ENCODE results near the gene ZKSCAN7. TPM values are rescaled to one million over a fixed set of nuclear protein-coding genes. Genes with fewer than 3 reads are reported as not detected.

The ZKSCAN7 gene
- total and polyA plus RNA-seq, 2 of the 8 experiments (the other 6 are each of a cell fraction or from before 2014, with no cell fraction given) = 5.5 to 8.5 TPM

DNA sequence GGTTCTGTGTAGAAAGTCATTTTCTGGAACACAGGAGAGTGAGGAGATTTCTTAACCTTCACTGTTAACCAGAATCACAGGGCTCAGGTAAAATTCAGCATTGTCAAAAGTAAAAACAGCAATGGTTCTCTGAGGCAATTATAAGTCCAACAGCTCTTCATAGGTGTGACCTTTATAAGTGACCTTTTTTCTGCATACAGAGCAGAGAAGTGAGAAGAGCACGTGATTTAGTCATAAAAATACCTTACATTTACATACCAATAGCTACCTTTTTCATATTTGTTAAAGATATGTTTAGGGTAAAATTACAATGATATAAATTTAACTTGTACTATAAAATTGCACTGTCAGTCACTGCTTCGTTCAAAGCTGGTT, 36.2 kb upstream of the ZKSCAN7 start:
- no peak overlapping the region for H3K18ac ChIP-seq (ENCODE audit: extremely low read depth, low read length)
- H3K23ac ChIP-seq (ENCODE audit: insufficient read length) = no peak overlapping the region
- H2BK15ac ChIP-seq (ENCODE audit: low read length) = no peak overlapping the region
- H3K14ac ChIP-seq (ENCODE audit: insufficient read length) = no peak overlapping the region
- H3K36me3 ChIP-seq (ENCODE audit: control insufficient read depth in 2 of 4, insufficient read depth in 4 of 4, low read length in 3 of 4) = no peaks in the 10 kb centered on the region
- no peak overlapping the region for H4K8ac ChIP-seq (ENCODE audit: extremely low read depth, insufficient read depth, low read length)
- H4K5ac ChIP-seq (ENCODE audit: insufficient read length, low read depth, low read length) = no peak overlapping the region
- H2AK5ac ChIP-seq (ENCODE audit: low read depth, low read length) = no peak overlapping the region
- ChIA-PET POLR2A (ENCODE audit: partially characterized antibody) (interaction anchor here (1.2 kb wide), 1 partner anchor 180 kb away, joined by 3 read pairs; the partner anchor contains the start of gene TCAIM), CTCF (ENCODE audit: partially characterized antibody) (interaction anchor here (0.9 to 1.9 kb wide), 3 partner anchors 11 to 15 kb away, joined by 3 to 4 read pairs (median 3); no protein-coding TSS in a partner anchor)
- H3K79me2 ChIP-seq (ENCODE audit: control insufficient read depth in 1 of 2, insufficient read depth in 2 of 2, low read length in 2 of 2) = no peaks in the 10 kb centered on the region
- H2BK20ac ChIP-seq (ENCODE audit: low read length) = no peak overlapping the region
- H2BK120ac ChIP-seq (replicated peaks; ENCODE audit: low read depth, low read length) = no peak overlapping the region
- no peaks in the 10 kb centered on the region for H4K20me1 ChIP-seq (replicated peaks in 1 of 2; ENCODE audit: control insufficient read depth in 1 of 2, insufficient read depth in 2 of 2, low read length in 2 of 2)
- no peak overlapping the region for H3K56ac ChIP-seq (replicated peaks; ENCODE audit: insufficient read length, low read depth, low read length)
- H3K27ac ChIP-seq (ENCODE audit: low read depth, low read length) = no peak overlapping the region
- no peak overlapping the region for H3K9ac ChIP-seq (replicated peaks in 1 of 4; ENCODE audit: extremely low read depth in 1 of 4, low read depth in 3 of 4, low read length in 3 of 4)
- H4K91ac ChIP-seq (replicated peaks; ENCODE audit: insufficient read length, low read length) = no peak overlapping the region
- H3K9me3 ChIP-seq (ENCODE audit: insufficient read depth in 2 of 2, low read depth in 1 of 2, low read length in 1 of 2) = no peaks in the 10 kb centered on the region
- H3K4ac ChIP-seq (replicated peaks; ENCODE audit: insufficient read length, low read depth, low read length) = no peak overlapping the region
- 67% methylated on average over 2 of the region's 2 CpGs; no CpG with 5 or more reads in 1 of the 2 experiments for WGBS, 2 experiments (ENCODE audit: extremely low coverage in 1 of 2, insufficient coverage in 1 of 2, insufficient read length in 1 of 2, insufficient replicate concordance in 2 of 2, low coverage in 1 of 2, low lambda C conversion rate in 2 of 2, missing lambda C conversion rate in 1 of 2)
- no peak overlapping the region for H3K4me3 ChIP-seq (ENCODE audit: extremely low read depth in 1 of 4, insufficient read depth in 2 of 4, low read depth in 3 of 4, low read length in 4 of 4)
- DNase-seq (ENCODE audit: low read depth in 1 of 2, low spot score in 2 of 2) (no peak), FAIRE-seq (no peak)
- no peaks in the 10 kb centered on the region for H3K79me1 ChIP-seq (ENCODE audit: low read depth, low read length)
- no peak overlapping the region for H2AFZ ChIP-seq (ENCODE audit: low read length)
- H2BK5ac ChIP-seq (ENCODE audit: low read depth, low read length) = no peak overlapping the region
- no peak overlapping the region for H2BK12ac ChIP-seq (ENCODE audit: low read depth, low read length)
- peaks cover 0 to 6% (median under 1%) of the 10 kb centered on the region in 4 experiments; a peak in 2 of 7 replicates for H3K4me1 ChIP-seq (replicated peaks in 1 of 4; ENCODE audit: control insufficient read depth in 3 of 4, insufficient read depth in 4 of 4, low read length in 3 of 4)
- no peaks in the 10 kb centered on the region for H3K23me2 ChIP-seq (ENCODE audit: low read depth, low read length)
- H3K4me2 ChIP-seq (ENCODE audit: insufficient read depth in 1 of 2, low read depth in 2 of 2, low read length in 2 of 2) = no peak overlapping the region
- H3K27me3 ChIP-seq (replicated peaks in 1 of 4; ENCODE audit: control insufficient read depth in 3 of 4, extremely low read depth in 1 of 4, insufficient read depth in 3 of 4, low read length in 3 of 4) = no peaks in the 10 kb centered on the region
- no peak for TF ChIP-seq EGR1 (IDR thresholded peaks at IDR 0.05; ENCODE audit: borderline replicate concordance, low read depth, low read length)
- no peak for TF ChIP-seq GTF2F1 (IDR thresholded peaks at IDR 0.05; ENCODE audit: borderline replicate concordance, low read depth, low read length)
- TF ChIP-seq CEBPB (IDR thresholded peaks at IDR 0.05; ENCODE audit: low read depth, low read length) = no peak
- TF ChIP-seq, protein P1, sequence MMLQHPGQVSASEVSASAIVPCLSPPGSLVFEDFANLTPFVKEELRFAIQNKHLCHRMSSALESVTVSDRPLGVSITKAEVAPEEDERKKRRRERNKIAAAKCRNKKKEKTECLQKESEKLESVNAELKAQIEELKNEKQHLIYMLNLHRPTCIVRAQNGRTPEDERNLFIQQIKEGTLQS (IDR thresholded peaks at IDR 0.05; ENCODE audit: insufficient read depth, low read depth, low read length) = no peak
- no peak for TF ChIP-seq CHD1 (IDR thresholded peaks at IDR 0.05; ENCODE audit: low read depth, low read length)
- TF ChIP-seq SIX5 (IDR thresholded peaks at IDR 0.05; ENCODE audit: low read depth, low read length) = no peak
- no peak for TF ChIP-seq NANOG (IDR thresholded peaks at IDR 0.05; ENCODE audit: insufficient read depth, low read depth, low read length, poor library complexity, severe bottlenecking)
- TF ChIP-seq CTBP2 (IDR thresholded peaks at IDR 0.05; ENCODE audit: borderline replicate concordance, insufficient read depth, insufficient read length, low read length) = no peak
